Measurements from ENCODE around the gene TMEM44.

TMEM44 gene

DNA sequence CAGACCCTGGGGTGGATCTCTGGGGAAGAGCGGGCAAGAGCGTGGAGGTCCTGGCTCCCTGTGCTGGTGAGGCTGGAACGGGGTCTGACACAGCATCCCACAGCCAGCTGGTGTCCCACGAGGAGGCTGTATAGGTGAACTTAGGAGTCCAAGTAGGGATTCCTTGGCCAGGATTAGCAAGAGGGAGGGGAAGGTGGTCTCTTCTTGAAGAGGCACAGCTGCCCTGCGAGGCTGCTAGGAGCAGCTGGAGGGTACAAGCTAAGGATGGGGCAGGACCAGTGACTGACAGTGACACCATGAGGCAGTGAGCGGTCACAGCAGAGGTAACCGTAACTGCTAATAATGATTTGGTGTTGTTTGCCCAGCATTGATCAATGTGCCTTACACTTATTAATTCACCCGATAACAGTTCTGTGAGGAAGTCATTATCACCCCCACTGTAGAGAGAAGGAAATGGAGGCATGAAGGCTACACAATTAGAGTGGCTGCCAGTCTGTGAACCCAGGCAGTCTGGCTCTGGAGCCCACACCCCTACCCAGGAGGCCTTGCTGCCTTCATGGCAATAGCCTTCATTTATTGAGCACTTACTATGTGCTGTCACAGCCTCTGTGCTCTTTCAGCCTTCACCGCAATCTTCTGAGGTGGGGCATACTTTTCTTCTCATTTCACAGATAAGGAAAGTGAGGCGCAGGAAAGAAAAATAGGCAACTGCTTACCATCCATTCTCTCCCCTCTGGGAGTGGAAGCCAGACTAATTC is 59.4 kb downstream of the TMEM44 start:
- in situ Hi-C loops (cut with HindIII; ENCODE audit: low sequenced_read_pairs) = no loop called here
- no peak for DNase-seq (ENCODE audit: low read depth)
- H3K4me3 ChIP-seq (ENCODE audit: low read depth, low read length) = no peak overlapping the region
- TF ChIP-seq, protein P1, sequence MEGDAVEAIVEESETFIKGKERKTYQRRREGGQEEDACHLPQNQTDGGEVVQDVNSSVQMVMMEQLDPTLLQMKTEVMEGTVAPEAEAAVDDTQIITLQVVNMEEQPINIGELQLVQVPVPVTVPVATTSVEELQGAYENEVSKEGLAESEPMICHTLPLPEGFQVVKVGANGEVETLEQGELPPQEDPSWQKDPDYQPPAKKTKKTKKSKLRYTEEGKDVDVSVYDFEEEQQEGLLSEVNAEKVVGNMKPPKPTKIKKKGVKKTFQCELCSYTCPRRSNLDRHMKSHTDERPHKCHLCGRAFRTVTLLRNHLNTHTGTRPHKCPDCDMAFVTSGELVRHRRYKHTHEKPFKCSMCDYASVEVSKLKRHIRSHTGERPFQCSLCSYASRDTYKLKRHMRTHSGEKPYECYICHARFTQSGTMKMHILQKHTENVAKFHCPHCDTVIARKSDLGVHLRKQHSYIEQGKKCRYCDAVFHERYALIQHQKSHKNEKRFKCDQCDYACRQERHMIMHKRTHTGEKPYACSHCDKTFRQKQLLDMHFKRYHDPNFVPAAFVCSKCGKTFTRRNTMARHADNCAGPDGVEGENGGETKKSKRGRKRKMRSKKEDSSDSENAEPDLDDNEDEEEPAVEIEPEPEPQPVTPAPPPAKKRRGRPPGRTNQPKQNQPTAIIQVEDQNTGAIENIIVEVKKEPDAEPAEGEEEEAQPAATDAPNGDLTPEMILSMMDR (IDR thresholded peaks at IDR 0.05; ENCODE audit: low read depth, low read length, missing control alignments) = peak; percentile 56

DNA sequence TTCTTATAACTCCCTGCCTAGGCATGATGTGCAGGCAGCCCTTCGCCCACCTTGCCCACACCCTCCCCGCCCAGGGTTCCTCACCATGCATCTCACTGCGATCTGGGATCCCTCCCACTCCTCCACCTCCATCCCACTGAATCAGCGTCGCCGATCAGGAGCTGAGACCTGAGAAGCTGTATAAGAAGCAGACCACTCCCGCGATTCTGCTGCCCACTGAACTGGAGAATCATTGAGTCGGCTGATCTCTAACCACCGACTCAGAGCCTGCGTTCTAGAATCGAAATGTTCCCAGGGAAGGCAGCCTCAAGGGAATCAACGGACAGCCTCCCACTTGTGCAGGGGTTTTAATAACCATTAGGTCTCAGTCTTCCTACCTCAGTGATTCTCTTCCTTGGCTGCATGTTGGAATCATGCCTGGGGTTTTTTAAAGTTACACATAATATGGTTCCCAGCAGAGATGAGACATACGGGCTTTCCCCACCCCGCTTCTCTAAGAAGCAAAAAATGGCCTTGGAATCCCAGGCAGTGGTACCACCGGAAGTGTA is 60.2 kb downstream of the TMEM44 start:
- TF ChIP-seq, protein P1 (IDR thresholded peaks at IDR 0.05; ENCODE audit: low read depth, low read length, missing control alignments) = no peak
- in situ Hi-C loops (cut with HindIII; ENCODE audit: low sequenced_read_pairs) = no loop called here
- no peak overlapping the region for H3K4me3 ChIP-seq (ENCODE audit: low read depth, low read length)
- DNase-seq (ENCODE audit: low read depth) = no peak

DNA sequence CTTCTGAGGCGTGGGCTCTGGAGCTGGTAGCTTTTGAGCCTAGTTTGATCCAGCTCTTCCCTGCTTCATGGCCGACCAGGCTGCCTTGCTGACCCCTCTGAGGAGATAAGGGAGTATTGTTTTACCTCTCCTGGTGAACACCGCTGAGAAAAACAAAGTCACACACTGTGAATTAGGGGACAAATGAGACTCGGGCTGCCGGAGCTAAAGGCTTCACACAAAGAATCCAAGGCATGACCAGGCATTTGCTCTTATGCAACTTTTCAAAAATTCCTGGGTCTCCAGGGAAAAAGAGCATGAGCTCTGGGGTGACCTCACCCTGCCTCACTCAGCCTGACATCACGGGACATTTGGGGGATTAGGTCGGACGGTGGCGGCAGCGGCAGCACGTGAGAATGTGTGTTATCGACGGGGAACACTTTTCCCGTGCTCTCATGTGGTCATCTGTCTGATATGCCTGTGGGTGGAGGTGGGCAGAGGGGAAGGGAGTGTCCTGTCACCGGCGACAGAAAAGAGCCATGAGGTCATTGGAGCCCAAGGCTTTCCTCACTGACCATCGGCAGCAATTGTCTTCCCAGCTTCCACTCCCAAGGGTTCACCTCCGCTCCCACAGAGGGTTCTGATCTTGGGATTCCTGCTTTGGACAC is 61.0 kb downstream of the TMEM44 start:
- H3K4me3 ChIP-seq (ENCODE audit: low read depth, low read length) = no peak overlapping the region
- TF ChIP-seq, protein P1 (IDR thresholded peaks at IDR 0.05; ENCODE audit: low read depth, low read length, missing control alignments) = no peak
- peak; percentile 42 for DNase-seq (ENCODE audit: low read depth)
- in situ Hi-C loops (cut with HindIII; ENCODE audit: low sequenced_read_pairs) = no loop called here

DNA sequence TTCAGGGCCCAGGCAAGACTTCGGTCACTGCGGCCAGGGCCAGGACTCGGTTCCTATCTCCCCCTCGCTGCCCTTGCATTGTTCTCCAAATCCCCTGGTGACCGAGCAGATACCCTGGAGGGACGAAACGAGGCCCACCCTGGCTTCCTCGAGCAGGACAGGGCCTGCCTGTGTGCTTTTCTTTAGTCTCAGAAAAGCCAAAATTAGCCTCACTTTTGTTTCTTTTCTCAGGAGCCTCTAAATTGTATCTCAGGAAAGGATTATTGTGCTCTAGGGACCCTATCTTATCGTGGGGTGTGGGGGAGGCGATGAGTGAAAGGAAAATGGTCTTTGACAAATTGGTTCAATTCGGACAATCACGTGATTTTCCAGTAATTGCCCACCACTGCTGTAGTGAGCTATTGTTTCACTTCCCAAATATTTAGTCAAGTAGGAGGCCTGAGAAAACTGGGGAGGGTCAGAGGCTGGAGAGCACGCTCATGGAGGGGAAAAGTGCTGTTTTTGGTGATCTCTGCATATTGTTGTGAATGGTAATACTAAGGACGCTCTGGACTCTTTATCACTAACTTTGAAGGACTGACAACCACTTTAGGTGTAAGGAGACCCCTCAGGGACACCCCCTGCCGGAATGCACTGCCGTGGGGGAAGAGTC is 61.6 kb downstream of the TMEM44 start:
- no peak for DNase-seq (ENCODE audit: low read depth)
- TF ChIP-seq, protein P1 (IDR thresholded peaks at IDR 0.05; ENCODE audit: low read depth, low read length, missing control alignments) = no peak

DNA sequence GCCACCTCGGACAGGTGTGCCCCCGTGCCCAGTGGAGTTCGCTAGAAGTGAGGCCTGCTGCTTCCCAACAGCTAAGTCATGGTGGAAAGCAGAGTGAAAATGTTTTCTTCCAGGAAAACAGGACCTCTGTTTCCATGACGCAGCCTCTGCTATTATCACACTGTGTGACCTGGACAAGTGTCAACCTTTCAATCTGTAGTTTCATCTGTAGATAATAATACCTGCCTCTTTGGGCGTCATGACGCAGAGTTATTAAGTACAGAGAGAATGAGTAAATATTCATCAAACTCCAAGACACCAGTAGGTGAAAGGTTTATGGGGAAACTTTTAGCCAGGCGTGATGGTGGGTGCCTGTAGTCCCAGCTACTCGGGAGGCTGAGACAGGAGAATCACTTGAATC is 62.3 kb downstream of the TMEM44 start:
- no peak for DNase-seq (ENCODE audit: low read depth)
- in situ Hi-C loops (cut with HindIII; ENCODE audit: low sequenced_read_pairs) = no loop called here
- no peak overlapping the region for H3K4me3 ChIP-seq (ENCODE audit: low read depth, low read length)
- TF ChIP-seq, protein P1 (IDR thresholded peaks at IDR 0.05; ENCODE audit: low read depth, low read length, missing control alignments) = no peak

More for the DNA sequence above, 61.6 kb downstream of the TMEM44 start:
- no peak overlapping the region for H3K4me3 ChIP-seq (ENCODE audit: low read depth, low read length)
- in situ Hi-C loops (cut with HindIII; ENCODE audit: low sequenced_read_pairs) = no loop called here

DNA sequence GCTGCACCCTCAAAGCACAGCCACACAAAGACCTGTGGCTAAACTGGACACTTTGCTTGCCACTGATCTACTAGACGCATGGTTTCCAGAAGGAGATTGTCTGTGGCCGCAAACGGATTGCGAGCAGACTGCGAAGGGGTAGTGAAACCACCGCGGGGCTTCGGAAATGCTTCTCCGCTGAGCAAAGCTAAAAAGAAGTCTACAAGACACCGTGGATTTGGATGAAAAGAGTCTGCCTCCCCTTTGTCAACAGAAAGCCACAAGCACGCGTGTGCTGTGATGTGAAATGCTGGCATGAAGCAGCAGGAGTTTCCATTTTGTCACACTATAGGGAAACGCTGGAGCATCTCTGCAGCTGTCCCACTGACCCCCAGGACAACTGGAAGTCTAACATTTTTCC is 63.0 kb downstream of the TMEM44 start:
- TF ChIP-seq, protein P1 (IDR thresholded peaks at IDR 0.05; ENCODE audit: low read depth, low read length, missing control alignments) = no peak
- in situ Hi-C loops (cut with HindIII; ENCODE audit: low sequenced_read_pairs) = no loop called here
- DNase-seq (ENCODE audit: low read depth) = no peak
- no peak overlapping the region for H3K4me3 ChIP-seq (ENCODE audit: low read depth, low read length)

Measured in astrocyte of the cerebellum (primary cell).